ENCODE results near the gene TTBK2.

Gene TTBK2

DNA sequence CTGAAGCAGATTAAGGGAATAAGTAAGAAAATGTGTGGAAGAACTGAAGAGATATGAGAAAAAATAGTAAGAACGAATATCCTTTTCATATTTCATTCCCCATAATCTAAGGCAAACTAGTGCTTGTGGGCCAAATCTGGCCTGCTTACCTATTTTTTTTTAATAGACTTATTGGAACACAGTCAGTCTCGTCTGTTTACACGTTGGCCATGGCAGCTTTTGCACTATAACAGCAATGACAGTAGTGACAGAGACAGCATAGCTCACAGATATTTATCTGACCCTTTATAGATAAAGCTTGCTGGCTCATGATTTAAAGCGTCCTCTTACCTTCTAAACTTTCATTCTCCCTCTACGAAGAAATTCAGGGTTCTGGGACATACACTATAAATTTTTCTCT lies 133.6 kb downstream of the TTBK2 start:
- TF ChIP-seq, protein P1, sequence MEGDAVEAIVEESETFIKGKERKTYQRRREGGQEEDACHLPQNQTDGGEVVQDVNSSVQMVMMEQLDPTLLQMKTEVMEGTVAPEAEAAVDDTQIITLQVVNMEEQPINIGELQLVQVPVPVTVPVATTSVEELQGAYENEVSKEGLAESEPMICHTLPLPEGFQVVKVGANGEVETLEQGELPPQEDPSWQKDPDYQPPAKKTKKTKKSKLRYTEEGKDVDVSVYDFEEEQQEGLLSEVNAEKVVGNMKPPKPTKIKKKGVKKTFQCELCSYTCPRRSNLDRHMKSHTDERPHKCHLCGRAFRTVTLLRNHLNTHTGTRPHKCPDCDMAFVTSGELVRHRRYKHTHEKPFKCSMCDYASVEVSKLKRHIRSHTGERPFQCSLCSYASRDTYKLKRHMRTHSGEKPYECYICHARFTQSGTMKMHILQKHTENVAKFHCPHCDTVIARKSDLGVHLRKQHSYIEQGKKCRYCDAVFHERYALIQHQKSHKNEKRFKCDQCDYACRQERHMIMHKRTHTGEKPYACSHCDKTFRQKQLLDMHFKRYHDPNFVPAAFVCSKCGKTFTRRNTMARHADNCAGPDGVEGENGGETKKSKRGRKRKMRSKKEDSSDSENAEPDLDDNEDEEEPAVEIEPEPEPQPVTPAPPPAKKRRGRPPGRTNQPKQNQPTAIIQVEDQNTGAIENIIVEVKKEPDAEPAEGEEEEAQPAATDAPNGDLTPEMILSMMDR (IDR thresholded peaks at IDR 0.05): no peak

DNA sequence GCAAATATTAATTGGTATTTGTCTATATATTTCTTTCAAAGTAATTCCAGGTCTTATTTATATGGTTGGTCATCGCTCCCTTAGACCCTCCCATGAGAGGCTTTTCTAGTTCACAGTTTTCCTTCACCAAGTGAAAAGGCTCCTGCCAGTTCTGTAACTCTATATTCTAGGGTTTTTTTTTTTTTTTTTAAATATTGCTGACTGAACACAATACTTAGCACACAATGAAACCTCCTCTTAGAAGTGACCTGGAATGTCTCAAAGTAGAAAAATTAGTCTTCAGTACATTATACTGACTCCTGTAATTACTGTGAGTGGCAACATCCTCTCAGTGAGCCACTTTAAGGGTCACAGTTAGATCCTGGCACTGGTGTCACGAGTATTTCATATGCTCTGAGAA lies 135.0 kb downstream of the TTBK2 start:
- TF ChIP-seq, protein P1 (IDR thresholded peaks at IDR 0.05): no peak

DNA sequence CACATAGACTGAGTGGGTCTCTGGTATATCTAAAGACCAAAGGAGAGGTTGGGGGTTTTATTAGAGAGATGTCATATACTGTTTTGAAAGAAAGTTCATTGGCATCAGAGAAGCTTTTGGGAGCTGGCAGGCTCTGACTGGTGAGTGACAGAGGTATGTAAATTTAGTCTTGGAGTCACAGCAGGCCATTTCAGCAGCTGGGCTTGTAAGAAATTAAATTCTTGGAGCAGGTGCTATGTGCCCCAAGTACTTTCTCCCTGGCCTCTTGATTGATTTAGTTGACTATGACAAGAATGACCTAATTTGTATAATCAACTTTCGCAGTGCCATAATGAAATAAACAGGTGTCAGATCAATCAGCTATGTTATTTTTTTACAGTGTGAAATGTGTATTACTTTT lies 135.9 kb downstream of the TTBK2 start:
- TF ChIP-seq, protein P1 (IDR thresholded peaks at IDR 0.05): no peak

DNA sequence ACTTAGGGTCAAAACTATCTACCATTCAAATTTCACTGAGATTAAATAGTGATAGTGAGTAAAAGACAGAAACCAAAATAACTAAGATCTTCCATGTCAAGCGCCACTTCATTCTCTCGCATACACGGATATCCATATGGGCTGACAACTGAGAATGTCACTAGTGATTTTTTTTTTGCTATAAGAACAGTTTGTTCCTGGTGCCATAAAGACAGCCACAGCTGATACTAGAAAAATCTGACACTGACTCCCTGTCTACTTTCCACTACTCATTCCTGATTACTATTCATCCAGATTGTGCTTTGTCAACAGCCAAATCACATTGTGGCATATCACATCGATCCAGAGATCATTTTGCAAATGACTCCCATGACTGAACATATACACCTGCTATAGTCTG lies 137.9 kb downstream of the TTBK2 start:
- TF ChIP-seq, protein P1 (IDR thresholded peaks at IDR 0.05): no peak

DNA sequence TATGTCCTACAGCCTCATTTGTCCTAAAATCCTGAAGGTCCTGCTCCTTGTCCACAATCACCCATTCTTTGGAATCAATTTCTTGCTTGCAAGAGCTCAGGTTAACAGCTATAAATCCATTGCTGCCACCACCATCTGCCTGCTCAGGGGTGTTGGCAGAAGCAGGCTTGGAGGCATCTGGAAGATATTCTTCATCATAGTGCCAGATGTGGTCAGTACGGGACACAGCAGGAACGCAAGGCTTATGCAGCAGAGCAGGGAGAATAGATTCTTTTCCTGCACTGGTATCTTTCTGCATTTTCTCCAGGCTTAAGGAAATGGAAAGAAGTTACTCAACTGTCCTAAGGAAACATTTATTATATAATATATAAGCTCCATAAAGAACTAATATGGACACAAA lies 145.2 kb downstream of the TTBK2 start:
- TF ChIP-seq, protein P1 (IDR thresholded peaks at IDR 0.05): no peak

DNA sequence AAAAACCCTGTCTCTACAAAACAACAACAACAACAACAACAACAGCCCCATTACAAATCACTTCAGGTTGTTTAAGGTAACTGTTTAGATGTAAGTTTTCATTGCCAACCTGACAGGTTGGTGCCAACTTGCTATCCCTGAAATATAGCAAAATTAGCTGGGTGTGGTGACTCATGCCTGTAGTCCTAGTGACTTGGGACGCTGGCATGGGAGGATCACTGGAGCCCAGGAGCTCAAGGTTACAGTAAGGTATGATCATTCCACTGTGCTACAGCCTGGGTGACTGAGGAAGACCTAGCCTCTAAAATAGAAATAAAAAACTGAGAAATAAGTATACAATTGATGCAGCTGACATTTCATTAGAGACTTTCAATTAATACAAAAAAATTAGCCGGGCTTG lies 147.7 kb downstream of the TTBK2 start:
- TF ChIP-seq, protein P1 (IDR thresholded peaks at IDR 0.05): no peak

DNA sequence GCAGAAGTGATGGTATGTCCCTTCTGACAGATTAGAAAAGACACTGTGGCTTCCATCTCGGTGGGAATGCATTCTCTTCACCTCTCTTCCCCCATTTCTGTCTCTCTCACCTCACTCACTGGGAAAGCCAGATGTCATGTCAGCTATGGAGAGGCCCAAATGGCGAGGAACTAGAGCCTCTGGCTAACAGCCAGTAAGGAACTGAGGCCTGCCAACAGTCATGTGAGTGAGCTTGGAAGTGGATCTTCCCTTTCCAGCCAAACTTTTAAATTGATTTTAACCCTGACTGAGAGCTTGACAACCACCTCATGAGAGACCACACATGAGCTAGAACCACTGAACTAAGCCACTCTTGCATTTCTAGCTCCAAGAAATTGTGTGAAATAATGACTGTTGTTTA lies 148.4 kb downstream of the TTBK2 start:
- TF ChIP-seq, protein P1 (IDR thresholded peaks at IDR 0.05): no peak

DNA sequence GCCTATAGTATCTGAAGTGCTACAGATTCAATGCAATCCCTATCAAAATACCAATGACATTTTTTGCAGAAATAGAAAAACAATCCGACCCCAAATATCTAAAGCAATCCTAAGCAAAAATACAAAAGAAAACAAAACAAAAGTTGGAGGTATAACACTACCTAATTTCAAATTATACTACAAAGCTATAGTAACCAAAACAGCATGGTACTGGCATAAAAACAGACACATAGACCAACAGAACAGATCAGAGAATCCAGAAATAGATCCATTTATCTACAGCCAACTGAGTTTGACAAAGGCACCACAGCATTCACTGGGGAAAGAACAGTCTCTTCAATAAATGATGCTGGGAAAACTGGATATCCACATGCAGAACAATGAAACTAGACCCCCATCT lies 159.8 kb downstream of the TTBK2 start:
- TF ChIP-seq, protein P1 (IDR thresholded peaks at IDR 0.05): no peak

All from LNCAP (cell line).